OCI-LY1 (cell line): Measurements from ENCODE around the gene CRISPLD2.

ENCODE experiments used
- H2AFZ ChIP-seq: fragments of 200-600 bp; sonication (generic), shearing (Covaris generic); 2 replicates; pipeline ENCODE4 v1.6.0; 2014; ENCODE audit warnings: antibody characterized with exemption, mild to moderate bottlenecking, low read length
- H3F3A ChIP-seq: fragments of 200-600 bp; sonication (generic), shearing (Covaris generic); 2 replicates; pipeline ENCODE4 v1.6.0; 2014; ENCODE audit warnings: mild to moderate bottlenecking, antibody characterized with exemption, low read length, moderate library complexity; ENCODE audit not compliant: insufficient read depth
- H3K27ac ChIP-seq: fragments of 200-600 bp; sonication (generic); 2 replicates; pipeline ENCODE4 v1.5.1; 2014; ENCODE audit warnings: low read length, mixed run types, mild to moderate bottlenecking, low read depth; ENCODE audit not compliant: poor library complexity, severe bottlenecking
- H3K27me3 ChIP-seq: fragments of 200-600 bp; sonication (generic); 2 replicates; pipeline ENCODE4 v1.6.0; 2014; ENCODE audit warnings: antibody characterized with exemption, mild to moderate bottlenecking, low read length, moderate library complexity; ENCODE audit not compliant: insufficient read depth
- H3K36me3 ChIP-seq: fragments of 200-600 bp; sonication (generic); 2 replicates; pipeline ENCODE4 v1.6.1; 2014; ENCODE audit warnings: mild to moderate bottlenecking, antibody characterized with exemption, low read length, moderate library complexity, mixed read lengths; ENCODE audit not compliant: insufficient read depth
- H3K4me1 ChIP-seq: fragments of 200-600 bp; sonication (generic); 2 replicates; pipeline ENCODE4 v1.5.1; 2014; ENCODE audit warnings: mild to moderate bottlenecking, low read length, moderate library complexity; ENCODE audit not compliant: insufficient read depth, severe bottlenecking
- H3K4me2 ChIP-seq: fragments of 200-600 bp; sonication (generic), shearing (Covaris generic); 2 replicates; pipeline ENCODE4 v1.6.1; 2014; ENCODE audit warnings: low read length
- H3K4me3 ChIP-seq: fragments of 200-600 bp; sonication (generic); 2 replicates; pipeline ENCODE4 v1.5.1; 2014; ENCODE audit warnings: low read length, low read depth, mild to moderate bottlenecking, mixed read lengths; ENCODE audit not compliant: poor library complexity, severe bottlenecking
- H3K79me2 ChIP-seq: fragments of 200-600 bp; shearing (Covaris generic); 2 replicates; pipeline ENCODE4 v1.6.1; 2016; ENCODE audit warnings: mixed run types, low read length, mixed read lengths; ENCODE audit not compliant: insufficient read depth
- H3K9ac ChIP-seq: fragments of 200-600 bp; sonication (generic), shearing (Covaris generic); 2 replicates; pipeline ENCODE4 v1.6.1; 2014; ENCODE audit warnings: mild to moderate bottlenecking, low read length, mixed read lengths
- H3K9me2 ChIP-seq: fragments of 200-600 bp; sonication (generic), shearing (Covaris generic); 2 replicates; pipeline ENCODE4 v1.6.1; 2014; ENCODE audit warnings: low read depth, mild to moderate bottlenecking, low read length, mixed read lengths
- H3K9me3 ChIP-seq: fragments of 200-600 bp; shearing (Covaris generic); 2 replicates; pipeline ENCODE4 v1.6.1; 2014; ENCODE audit warnings: low read length, mixed read lengths
- H4K20me1 ChIP-seq: fragments of 200-600 bp; sonication (generic), shearing (Covaris generic); 2 replicates; pipeline ENCODE4 v1.6.0; 2016; ENCODE audit warnings: mild to moderate bottlenecking, low read length; ENCODE audit not compliant: insufficient read depth
- CTCF ChIP-seq: fragments of 200-600 bp; sonication (generic), shearing (Covaris generic); IDR thresholded peaks from 2 replicates; pipeline ENCODE4 v1.5.1; 2017; ENCODE audit warnings: mild to moderate bottlenecking, antibody characterized with exemption, low read length, moderate library complexity, mixed read lengths
- EZH2 ChIP-seq: fragments of 200-600 bp; sonication (generic), shearing (Covaris generic); IDR thresholded peaks from 2 replicates; pipeline ENCODE4 v1.8.0; 2017; ENCODE audit warnings: borderline replicate concordance, mixed run types, mild to moderate bottlenecking, antibody characterized with exemption, low read length, moderate library complexity, mixed read lengths

CRISPLD2 gene

GRCh38 chr16:84952335-84953189, 132.8 kb downstream of the CRISPLD2 start:
- no peaks in the 10 kb centered on the region for H3K4me1 ChIP-seq
- no peaks in the 10 kb centered on the region for H3K9me3 ChIP-seq
- H3K27me3 ChIP-seq = peaks cover 12% of the 10 kb centered on the region; the same call in 1 of the 2 replicates
- no peaks in the 10 kb centered on the region for H3F3A ChIP-seq
- H3K36me3 ChIP-seq = no peaks in the 10 kb centered on the region
- H3K79me2 ChIP-seq = no peaks in the 10 kb centered on the region
- no peak overlapping the region for H3K4me3 ChIP-seq
- H3K9me2 ChIP-seq = no peaks in the 10 kb centered on the region
- no peak for TF ChIP-seq EZH2
- TF ChIP-seq CTCF = peak; percentile 70
- H2AFZ ChIP-seq = no peak overlapping the region
- H3K4me2 ChIP-seq = no peak overlapping the region
- no peak overlapping the region for H3K9ac ChIP-seq
- H4K20me1 ChIP-seq = no peaks in the 10 kb centered on the region
- H3K27ac ChIP-seq = no peak overlapping the region

DNA sequence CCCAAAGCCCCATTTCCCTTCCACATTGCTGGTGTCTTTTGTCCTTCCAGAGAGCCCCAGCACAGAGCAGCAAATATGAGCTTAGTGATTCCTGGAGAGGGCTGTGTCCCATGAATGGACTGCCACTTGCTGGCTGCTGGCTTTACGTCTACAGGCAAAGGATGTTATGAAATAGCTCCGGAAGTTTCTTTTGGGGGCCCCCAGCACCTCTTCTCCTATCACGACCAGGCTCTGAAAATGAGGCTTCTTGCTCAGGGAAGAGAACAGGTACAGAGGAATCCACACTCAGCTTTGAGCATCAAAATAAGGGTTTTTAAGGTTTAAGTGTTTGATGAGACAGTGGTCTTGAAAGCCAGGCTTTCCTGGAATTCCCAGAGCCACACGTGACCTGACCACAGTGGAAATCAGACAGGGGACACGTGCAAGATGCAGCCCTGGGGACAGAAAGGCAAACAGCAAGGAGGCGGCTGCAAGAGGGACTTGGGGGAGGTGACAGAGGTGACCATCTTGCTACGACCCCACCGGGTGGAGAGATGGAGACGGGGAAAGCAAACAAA, 133.5 kb downstream of the CRISPLD2 start:
- Histone ChIP-seq H3K9me2 (no peaks in the 10 kb centered on the region), H4K20me1 (no peaks in the 10 kb centered on the region), H3K79me2 (no peaks in the 10 kb centered on the region), H3K9ac (no peak overlapping the region), H3K4me3 (no peak overlapping the region), H3K9me3 (no peaks in the 10 kb centered on the region), H2AFZ (no peak overlapping the region), H3K27me3 (peaks cover 12% of the 10 kb centered on the region; the same call in 1 of the 2 replicates), H3K4me2 (no peak overlapping the region), H3K27ac (no peak overlapping the region), H3K4me1 (no peaks in the 10 kb centered on the region), H3K36me3 (no peaks in the 10 kb centered on the region), H3F3A (no peaks in the 10 kb centered on the region)
- TF ChIP-seq CTCF (no peak), EZH2 (no peak)

DNA sequence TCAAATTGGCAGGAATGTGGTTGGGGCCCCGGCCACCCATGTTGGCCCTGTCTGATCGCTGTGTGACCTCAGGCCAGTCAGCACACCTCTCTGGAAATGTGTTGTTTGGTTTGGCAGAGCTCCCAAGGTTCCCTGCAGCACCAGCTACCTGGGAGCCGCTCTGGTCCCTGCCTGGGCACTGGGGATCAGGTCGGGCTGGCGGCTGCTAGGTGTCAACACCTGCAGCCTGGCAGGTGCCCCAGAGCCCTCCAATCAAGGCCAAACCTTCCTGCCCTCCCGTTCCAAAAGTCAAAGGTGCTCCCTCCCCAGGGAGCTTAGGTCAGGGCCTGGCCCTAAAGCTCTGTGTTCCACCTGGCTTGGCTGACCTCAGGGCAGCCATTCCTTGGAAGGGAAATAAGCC, 135.6 kb downstream of the CRISPLD2 start:
- Histone ChIP-seq H3K79me2 (no peaks in the 10 kb centered on the region), H3K4me1 (no peaks in the 10 kb centered on the region), H4K20me1 (no peaks in the 10 kb centered on the region), H3K4me3 (no peak overlapping the region), H3K9me2 (no peaks in the 10 kb centered on the region), H3K27me3 (peaks cover 3% of the 10 kb centered on the region; the same call in 1 of the 2 replicates), H3K9me3 (no peaks in the 10 kb centered on the region), H3F3A (no peaks in the 10 kb centered on the region), H3K9ac (no peak overlapping the region), H3K36me3 (no peaks in the 10 kb centered on the region), H3K27ac (no peak overlapping the region), H3K4me2 (no peak overlapping the region), H2AFZ (no peak overlapping the region)
- TF ChIP-seq CTCF = no peak
- no peak for TF ChIP-seq EZH2
